GM18861 (cell line): ENCODE measurements around the gene ME3.
"Not testable (repeated sequence)": the region's sequence is repeated elsewhere in the genome, so short reads cannot be mapped to it uniquely, and the experiment has no call there.

Experiments used
- ATAC-seq: cut with Tn5 transposase; IDR thresholded peaks from one replicate; pipeline ENCODE4 v1.9.1; 2021; ENCODE audit not compliant: unreplicated experiment

ME3 gene

GRCh38 chr11:86623736-86624135 is 48.7 kb downstream of the ME3 start:
- no peak for ATAC-seq

GRCh38 chr11:86623041-86623621 is 49.3 kb downstream of the ME3 start:
- no peak for ATAC-seq

- ATAC-seq: no peak
Observed at GRCh38 chr11:86621854-86622253, 50.6 kb downstream of the ME3 start.

GRCh38 chr11:86620891-86621521 is 51.4 kb downstream of the ME3 start:
- no peak for ATAC-seq

- not testable (repeated sequence) for ATAC-seq
Observed at GRCh38 chr11:86619428-86619827, 53.0 kb downstream of the ME3 start.

- no peak for ATAC-seq
Observed at GRCh38 chr11:86617502-86617901, 54.9 kb downstream of the ME3 start.

GRCh38 chr11:86615487-86615886 is 56.9 kb downstream of the ME3 start:
- no peak for ATAC-seq

GRCh38 chr11:86610559-86611341 is 61.7 kb downstream of the ME3 start:
- ATAC-seq: no peak

GRCh38 chr11:86608251-86608799 is 64.1 kb downstream of the ME3 start:
- peak; percentile 92 for ATAC-seq

GRCh38 chr11:86606836-86607481 is 65.5 kb downstream of the ME3 start:
- no peak for ATAC-seq

GRCh38 chr11:86606270-86606835 is 66.1 kb downstream of the ME3 start:
- no peak for ATAC-seq

GRCh38 chr11:86596861-86597586 is 75.4 kb downstream of the ME3 start:
- ATAC-seq: no peak

- ATAC-seq: no peak
Observed at GRCh38 chr11:86595955-86596354, 76.5 kb downstream of the ME3 start.

GRCh38 chr11:86595451-86595850 is 77.0 kb downstream of the ME3 start:
- ATAC-seq: no peak

- no peak for ATAC-seq
Observed at GRCh38 chr11:86594746-86595145, 77.7 kb downstream of the ME3 start.

GRCh38 chr11:86593833-86594232 is 78.6 kb downstream of the ME3 start:
- no peak for ATAC-seq

GRCh38 chr11:86592659-86593451 is 79.6 kb downstream of the ME3 start:
- peak; percentile 90 for ATAC-seq

- ATAC-seq: no peak
Observed at GRCh38 chr11:86592047-86592591, 80.3 kb downstream of the ME3 start.

GRCh38 chr11:86591631-86592030 is 80.8 kb downstream of the ME3 start:
- no peak for ATAC-seq
